SK-N-SH (cell line): ENCODE measurements around the gene PLEKHM1. TPM values are rescaled to one million over a fixed set of nuclear protein-coding genes. Genes with fewer than 3 reads are reported as not detected.
"Not testable (repeated sequence)": the region's sequence is repeated elsewhere in the genome, so short reads cannot be mapped to it uniquely, and the experiment has no call there.

Experiments used
- CTCF ChIA-PET: fragments of 300-600, 350-600 bp; formaldehyde crosslinking; extraction: SDS; loops from one replicate; lab custom pipeline; 2021; lab: Yijun Ruan, JAX
- POLR2A ChIA-PET: fragments of 350-600 bp; sonication (Branson Sonifier 250); formaldehyde crosslinking; extraction: SDS; loops from one replicate; lab custom pipeline; 2020; ENCODE audit warnings: antibody characterized with exemption, inconsistent platforms; lab: Yijun Ruan, JAX
- DNase-seq: peaks from one replicate; pipeline ENCODE4 v3.0.0; 2012
- H2AFZ ChIP-seq: fragments of 200-600 bp; sonication (generic); 2 replicates; pipeline ENCODE4 v1.8.1; 2016; ENCODE audit warnings: antibody characterized with exemption, mild to moderate bottlenecking, low read depth
- H3F3A ChIP-seq: fragments of 200-600 bp; sonication (generic); replicated peaks from 2 replicates; pipeline ENCODE3; 2016; ENCODE audit warnings: antibody characterized with exemption, mild to moderate bottlenecking; ENCODE audit not compliant: insufficient read depth
- H3K27ac ChIP-seq, 2 experiments: fragments of 200-500 bp in 1 of 2; fragments of 200-600 bp in 1 of 2; sonication (Bioruptor generic) in 1 of 2; sonication (generic), shearing (Covaris generic) in 1 of 2; 2 replicates each; pipeline versions ENCODE4 v1.5.1 to v1.6.1; 2014 to 2016; ENCODE audit warnings: low read depth in 2 of 2, inconsistent platforms in 1 of 2, low read length in 1 of 2, mild to moderate bottlenecking in 1 of 2, mixed read lengths in 1 of 2
- H3K27me3 ChIP-seq: fragments of 200-600 bp; sonication (generic), shearing (Covaris generic); 2 replicates; pipeline ENCODE4 v1.6.1; 2016; ENCODE audit warnings: mixed run types; ENCODE audit not compliant: insufficient read depth
- H3K36me3 ChIP-seq, 2 experiments: fragments of 200-500 bp in 1 of 2; fragments of 200-600 bp in 1 of 2; sonication (Bioruptor generic) in 1 of 2; sonication (generic) in 1 of 2; replicated peaks in 1 of 2; 2 replicates each; pipeline versions ENCODE3 to v1.5.1; 2014 to 2016; ENCODE audit warnings: low read length in 1 of 2, mild to moderate bottlenecking in 1 of 2; ENCODE audit not compliant: insufficient read depth in 2 of 2, control insufficient read depth in 1 of 2
- H3K4me1 ChIP-seq, 2 experiments: fragments of 200-500 bp in 1 of 2; fragments of 200-600 bp in 1 of 2; sonication (Bioruptor generic) in 1 of 2; sonication (generic), shearing (Covaris generic) in 1 of 2; 2 replicates each; pipeline versions ENCODE4 v1.5.1 to v1.6.1; 2014 to 2016; ENCODE audit warnings: low read depth in 1 of 2, low read length in 1 of 2, mixed run types in 1 of 2; ENCODE audit not compliant: insufficient read depth in 2 of 2, control insufficient read depth in 1 of 2
- H3K4me2 ChIP-seq: fragments of 200-600 bp; sonication (generic), shearing (Covaris generic); 2 replicates; pipeline ENCODE4 v1.6.1; 2017; ENCODE audit warnings: mixed run types
- H3K4me3 ChIP-seq, 2 experiments: fragments of 200-500 bp in 1 of 2; fragments of 200-600 bp in 1 of 2; sonication (Bioruptor generic) in 1 of 2; sonication (generic), shearing (Covaris generic) in 1 of 2; 2 replicates each; pipeline versions ENCODE4 v1.5.1 to v1.8.1; 2014 to 2016; ENCODE audit warnings: low read depth in 2 of 2, inconsistent platforms in 1 of 2, low read length in 1 of 2, mild to moderate bottlenecking in 1 of 2, mixed read lengths in 1 of 2, moderate library complexity in 1 of 2
- H3K79me2 ChIP-seq: fragments of 200-600 bp; sonication (generic); 2 replicates; pipeline ENCODE4 v1.8.1; 2017; ENCODE audit warnings: mild to moderate bottlenecking; ENCODE audit not compliant: insufficient read depth
- H3K9ac ChIP-seq: fragments of 200-600 bp; sonication (generic); 2 replicates; pipeline ENCODE4 v1.6.1; 2017; ENCODE audit warnings: mixed run types
- H3K9me2 ChIP-seq: fragments of 200-600 bp; sonication (generic); 2 replicates; pipeline ENCODE4 v1.6.1; 2017; ENCODE audit warnings: mixed run types
- H3K9me3 ChIP-seq: fragments of 200-600 bp; sonication (generic); 2 replicates; pipeline ENCODE4 v1.6.1; 2017; ENCODE audit warnings: mixed run types, mild to moderate bottlenecking, moderate library complexity
- H4K20me1 ChIP-seq: fragments of 200-600 bp; sonication (generic); 2 replicates; pipeline ENCODE4 v1.6.1; 2017; ENCODE audit warnings: mild to moderate bottlenecking, mixed run types; ENCODE audit not compliant: insufficient read depth
- JUND ChIP-seq: IDR thresholded peaks from 2 replicates; pipeline ENCODE4 v1.4.0; 2012
- SIN3A ChIP-seq: IDR thresholded peaks from 2 replicates; pipeline ENCODE4 v1.6.1; 2012; ENCODE audit warnings: low read depth, mild to moderate bottlenecking, low read length, moderate library complexity, borderline replicate concordance
- TAF1 ChIP-seq: IDR thresholded peaks from 2 replicates; pipeline ENCODE4 v1.6.1; 2012; ENCODE audit warnings: low read depth, mild to moderate bottlenecking, low read length, moderate library complexity, borderline replicate concordance
- WGBS: methylation state at CpG from one replicate; pipeline ENCODE4 v1.1.6; 2017; ENCODE audit warnings: low lambda C conversion rate; 5-methylcytosine and 5-hydroxymethylcytosine counted together
- polyA plus RNA-seq, 3 experiments: library from polyadenylated mRNA; depleted of rRNA; stranded (reverse); fragments of >200 nt; gene quantifications; 2 replicates each; pipeline ENCODE4 v1.2.3, GENCODE V29; 2012
- TF ChIP-seq, protein P1 (sequence below): IDR thresholded peaks from 2 replicates; pipeline ENCODE4 v1.4.0; 2012; ENCODE audit warnings: low read depth
- TF ChIP-seq, protein P2 (sequence below): fragments of 200-600 bp; sonication (generic); IDR thresholded peaks from 2 replicates; pipeline ENCODE4 v1.6.1; 2017; ENCODE audit warnings: antibody characterized with exemption, mild to moderate bottlenecking, moderate library complexity

Gene PLEKHM1
- polyA plus RNA-seq, 1 of the 3 experiments (the other 2 are of a cell fraction), result 12.3 TPM

DNA sequence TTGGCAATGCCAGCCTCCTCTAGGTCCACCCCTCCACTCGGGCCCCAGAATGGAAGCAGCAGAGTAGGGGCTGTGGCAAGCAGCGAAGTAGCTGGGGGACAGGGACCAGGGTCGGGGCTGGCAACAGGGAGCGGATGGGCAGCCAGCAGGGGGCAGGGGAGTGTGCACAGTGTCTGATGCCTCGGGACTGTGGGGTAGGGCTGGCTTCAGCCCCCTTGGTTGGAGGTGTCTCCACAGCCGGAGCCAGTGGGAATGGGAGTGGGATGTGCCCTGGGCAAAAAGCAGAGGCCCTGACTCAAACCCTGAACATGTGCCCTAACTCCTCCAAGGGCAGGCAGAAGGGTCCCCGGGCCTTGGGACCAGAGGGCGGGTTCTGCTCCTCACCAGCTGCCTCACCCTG is 39.4 kb downstream of the PLEKHM1 start:
- POLR2A ChIA-PET, result no interaction called here
- no peak overlapping the region for H3K9ac ChIP-seq
- DNase-seq, result peak; percentile 24

DNA sequence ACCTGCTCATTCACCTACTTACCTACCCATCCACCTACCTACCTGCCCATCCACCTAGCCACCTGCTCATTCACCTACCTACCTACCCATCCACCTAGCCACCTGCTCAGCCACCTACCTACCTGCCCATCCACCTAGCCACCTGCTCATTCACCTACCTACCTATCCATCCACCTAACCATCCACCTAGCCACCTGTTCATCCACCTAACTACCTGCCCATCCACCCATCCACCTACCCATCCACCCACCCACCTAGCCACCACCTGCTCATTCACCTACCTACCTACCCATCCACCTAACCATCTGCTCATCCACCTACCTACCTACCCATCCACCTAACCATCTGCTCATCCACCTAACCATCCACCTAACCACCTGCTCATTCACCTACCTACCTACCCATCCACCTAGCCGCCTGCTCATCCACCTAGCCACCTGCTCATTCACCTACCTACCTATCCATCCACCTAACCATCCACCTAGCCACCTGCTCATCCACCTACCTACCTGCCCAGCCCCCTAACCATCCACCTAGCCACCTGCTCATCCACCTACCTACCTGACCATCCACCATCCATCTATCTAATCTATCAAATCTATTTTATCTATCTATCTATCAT is 40.7 kb downstream of the PLEKHM1 start:
- POLR2A ChIA-PET, result not testable (repeated sequence)

More for the DNA sequence above, 39.4 kb downstream of the PLEKHM1 start:
- Histone ChIP-seq H4K20me1 (no peaks in the 10 kb centered on the region), H3K27me3 (no peaks in the 10 kb centered on the region), H3K4me2 (no peak overlapping the region), H3K4me1 (no peaks in the 10 kb centered on the region), H2AFZ (no peak overlapping the region), H3K4me3 (no peak overlapping the region), H3K27ac (no peak overlapping the region), H3F3A (no peaks in the 10 kb centered on the region), H3K36me3 (peaks cover 0 to 2% of the 10 kb centered on the region in 2 experiments), H3K9me3 (no peaks in the 10 kb centered on the region), H3K79me2 (no peaks in the 10 kb centered on the region), H3K9me2 (no peaks in the 10 kb centered on the region)
- CTCF ChIA-PET, result no interaction called here
- 67% methylated on average over 3 of the region's 8 CpGs for WGBS
- TF ChIP-seq, protein P1, sequence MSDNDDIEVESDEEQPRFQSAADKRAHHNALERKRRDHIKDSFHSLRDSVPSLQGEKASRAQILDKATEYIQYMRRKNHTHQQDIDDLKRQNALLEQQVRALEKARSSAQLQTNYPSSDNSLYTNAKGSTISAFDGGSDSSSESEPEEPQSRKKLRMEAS, result no peak
- no peak for TF ChIP-seq TAF1
- no peak for TF ChIP-seq SIN3A
- TF ChIP-seq, protein P2, sequence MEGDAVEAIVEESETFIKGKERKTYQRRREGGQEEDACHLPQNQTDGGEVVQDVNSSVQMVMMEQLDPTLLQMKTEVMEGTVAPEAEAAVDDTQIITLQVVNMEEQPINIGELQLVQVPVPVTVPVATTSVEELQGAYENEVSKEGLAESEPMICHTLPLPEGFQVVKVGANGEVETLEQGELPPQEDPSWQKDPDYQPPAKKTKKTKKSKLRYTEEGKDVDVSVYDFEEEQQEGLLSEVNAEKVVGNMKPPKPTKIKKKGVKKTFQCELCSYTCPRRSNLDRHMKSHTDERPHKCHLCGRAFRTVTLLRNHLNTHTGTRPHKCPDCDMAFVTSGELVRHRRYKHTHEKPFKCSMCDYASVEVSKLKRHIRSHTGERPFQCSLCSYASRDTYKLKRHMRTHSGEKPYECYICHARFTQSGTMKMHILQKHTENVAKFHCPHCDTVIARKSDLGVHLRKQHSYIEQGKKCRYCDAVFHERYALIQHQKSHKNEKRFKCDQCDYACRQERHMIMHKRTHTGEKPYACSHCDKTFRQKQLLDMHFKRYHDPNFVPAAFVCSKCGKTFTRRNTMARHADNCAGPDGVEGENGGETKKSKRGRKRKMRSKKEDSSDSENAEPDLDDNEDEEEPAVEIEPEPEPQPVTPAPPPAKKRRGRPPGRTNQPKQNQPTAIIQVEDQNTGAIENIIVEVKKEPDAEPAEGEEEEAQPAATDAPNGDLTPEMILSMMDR, result peak; percentile 21; the same call in 1 of the 2 replicates
- TF ChIP-seq JUND, result no peak

DNA sequence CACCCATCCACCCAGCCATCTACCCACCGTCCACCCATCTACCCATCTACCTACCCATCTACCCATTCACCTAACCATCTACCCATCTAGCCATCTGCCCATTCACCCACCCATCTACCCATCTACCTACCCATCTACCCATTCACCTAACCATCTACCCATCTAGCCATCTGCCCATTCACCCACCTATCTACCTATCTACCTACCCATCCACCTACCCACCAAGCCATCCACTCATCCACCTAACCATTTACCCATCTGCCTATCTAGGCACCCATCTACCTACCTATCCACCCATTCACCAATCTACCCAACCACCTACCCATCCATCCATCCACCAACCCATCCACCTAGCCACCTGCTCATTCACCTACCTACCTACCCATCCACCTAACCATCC is 41.3 kb downstream of the PLEKHM1 start:
- POLR2A ChIA-PET, H3K9ac ChIP-seq, H3K4me2 ChIP-seq, DNase-seq, H3K79me2 ChIP-seq, H2AFZ ChIP-seq, H3K27ac ChIP-seq, CTCF ChIA-PET, H3K27me3 ChIP-seq, H3K4me3 ChIP-seq, H3K4me1 ChIP-seq, H3K9me3 ChIP-seq, H3F3A ChIP-seq, H4K20me1 ChIP-seq, H3K9me2 ChIP-seq, H3K36me3 ChIP-seq: not testable (repeated sequence)
- 92% methylated on average over 1 of the region's 1 CpG for WGBS

More for the DNA sequence above, 40.7 kb downstream of the PLEKHM1 start:
- H3K4me2 ChIP-seq, H3K9ac ChIP-seq, CTCF ChIA-PET, H2AFZ ChIP-seq, DNase-seq, H3K27ac ChIP-seq, H3K9me2 ChIP-seq, H3K36me3 ChIP-seq, H3F3A ChIP-seq, H4K20me1 ChIP-seq, H3K4me1 ChIP-seq, H3K9me3 ChIP-seq, H3K4me3 ChIP-seq, H3K27me3 ChIP-seq, H3K79me2 ChIP-seq: not testable (repeated sequence)
- whole genome bisulfite sequencing, result 100% methylated on average over 1 of the region's 1 CpG

DNA sequence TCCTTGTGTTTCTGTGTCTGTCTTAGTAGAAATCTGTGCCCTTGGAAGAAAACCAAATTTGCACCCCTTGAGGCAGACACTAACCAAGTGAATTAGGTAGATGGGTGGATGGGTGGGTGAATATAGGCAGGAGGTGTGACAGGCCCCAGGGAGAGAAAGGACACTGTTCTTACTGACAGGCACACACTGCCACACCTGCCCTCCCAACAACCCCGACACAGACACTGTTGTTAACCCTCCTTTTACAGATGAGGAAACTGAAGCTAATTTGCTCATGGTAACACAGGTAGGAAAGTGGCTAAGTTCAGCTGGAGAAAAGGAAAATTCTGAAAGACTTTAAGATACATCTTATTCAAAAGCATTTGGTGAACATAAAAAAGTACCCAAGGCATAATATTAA is 42.0 kb downstream of the PLEKHM1 start:
- DNase-seq, H3K9ac ChIP-seq, H3F3A ChIP-seq, H3K27me3 ChIP-seq, H3K4me2 ChIP-seq, H2AFZ ChIP-seq, H3K79me2 ChIP-seq, H3K36me3 ChIP-seq, H3K9me3 ChIP-seq, H3K27ac ChIP-seq, POLR2A ChIA-PET, H3K4me1 ChIP-seq, H4K20me1 ChIP-seq, CTCF ChIA-PET, H3K9me2 ChIP-seq, H3K4me3 ChIP-seq: not testable (repeated sequence)
- WGBS, result 100% methylated on average over 1 of the region's 1 CpG

DNA sequence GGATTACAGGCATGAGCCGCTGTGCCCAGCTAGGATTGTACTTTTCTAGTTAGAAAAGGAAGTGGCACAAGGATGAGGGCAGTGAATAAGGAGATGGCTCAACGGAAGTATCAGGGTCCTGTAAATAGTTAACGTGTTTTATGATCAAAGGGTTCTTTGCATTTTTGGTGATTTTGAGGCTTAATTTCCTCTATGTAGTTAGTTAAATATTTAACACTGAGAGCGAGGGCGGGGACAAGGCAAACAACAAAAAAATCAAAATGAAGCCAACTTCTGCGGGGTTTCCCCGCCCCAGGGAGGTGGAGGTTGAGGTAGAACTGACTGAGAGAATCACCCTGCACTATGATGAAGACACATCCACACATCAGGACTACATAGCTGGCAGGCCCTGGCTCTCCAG is 42.5 kb downstream of the PLEKHM1 start:
- H3K4me1 ChIP-seq, H4K20me1 ChIP-seq, H3K27ac ChIP-seq, H3K9ac ChIP-seq, CTCF ChIA-PET, DNase-seq, H3K4me2 ChIP-seq, H2AFZ ChIP-seq, POLR2A ChIA-PET, H3K36me3 ChIP-seq, H3K4me3 ChIP-seq, H3K9me3 ChIP-seq, H3K27me3 ChIP-seq, H3K79me2 ChIP-seq, H3K9me2 ChIP-seq, H3F3A ChIP-seq: not testable (repeated sequence)
- WGBS, result 87% methylated on average over 7 of the region's 7 CpGs
